HepG2 (cell line): ENCODE measurements around the gene MYO15A. TPM values are rescaled to one million over a fixed set of nuclear protein-coding genes. Genes with fewer than 3 reads are reported as not detected.

Experiments
- CEBPB ChIP-seq: IDR thresholded peaks from 2 replicates; pipeline ENCODE4 v1.6.1; 2011; ENCODE audit warnings: low read depth, low read length, improper control_type of control experiment, borderline replicate concordance
- CENPX ChIP-seq: sonication (generic); formaldehyde crosslinking; IDR thresholded peaks from 2 replicates; pipeline ENCODE4 v1.9.0; 2021; ENCODE audit warnings: mild to moderate bottlenecking, missing genetic modification reagents, moderate library complexity
- FOXO4 ChIP-seq: sonication (generic); formaldehyde crosslinking; conservative IDR thresholded peaks from 2 replicates; pipeline ENCODE4 v1.8.1; 2023; ENCODE audit warnings: missing genetic modification reagents
- HNRNPL ChIP-seq: fragments of 200-400 bp; formaldehyde crosslinking; IDR thresholded peaks from 2 replicates; pipeline ENCODE4 v1.6.1; 2017; ENCODE audit warnings: mild to moderate bottlenecking, low read depth, low read length
- KDM2A ChIP-seq: sonication (generic); formaldehyde crosslinking; IDR thresholded peaks from 2 replicates; pipeline ENCODE4 v1.4.0; 2020; ENCODE audit warnings: low read depth, missing genetic modification reagents, borderline replicate concordance
- NCOR1 ChIP-seq: fragments of 200-600 bp; sonication (generic); IDR thresholded peaks from 2 replicates; pipeline ENCODE4 v1.7.0; 2017; ENCODE audit warnings: antibody characterized with exemption, low read length, borderline replicate concordance
- PREB ChIP-seq: sonication (generic); formaldehyde crosslinking; IDR thresholded peaks from 2 replicates; pipeline ENCODE4 v1.4.0; 2020; ENCODE audit warnings: missing genetic modification reagents
- SIN3A ChIP-seq: IDR thresholded peaks from 2 replicates; pipeline ENCODE4 v1.6.1; 2011; ENCODE audit warnings: low read depth, mild to moderate bottlenecking, control low read depth, low read length, borderline replicate concordance
- SP1 ChIP-seq, 2 experiments: fragments of 450-650 bp in 1 of 2; sonication (generic) in 1 of 2; formaldehyde crosslinking in 1 of 2; IDR thresholded peaks; 2 replicates each; pipeline versions ENCODE4 v1.4.0 to v1.6.1; 2016 to 2020; ENCODE audit warnings: missing genetic modification reagents in 1 of 2
- SP5 ChIP-seq: IDR thresholded peaks from 2 replicates; pipeline ENCODE4 v1.6.1; 2016; ENCODE audit warnings: low read depth, borderline replicate concordance
- WIZ ChIP-seq: sonication (generic); formaldehyde crosslinking; IDR thresholded peaks from 2 replicates; pipeline ENCODE4 v1.5.1; 2020; ENCODE audit warnings: mild to moderate bottlenecking, missing genetic modification reagents
- ZFP62 ChIP-seq: sonication (generic); formaldehyde crosslinking; IDR thresholded peaks from 2 replicates; pipeline ENCODE4 v1.4.0; 2020; ENCODE audit warnings: missing genetic modification reagents
- ZNF253 ChIP-seq: sonication (generic); formaldehyde crosslinking; IDR thresholded peaks from 2 replicates; pipeline ENCODE4 v1.8.0; 2022; ENCODE audit warnings: mild to moderate bottlenecking, missing genetic modification reagents, borderline replicate concordance
- ZNF329 ChIP-seq: sonication (generic); formaldehyde crosslinking; IDR thresholded peaks from 2 replicates; pipeline ENCODE4 v1.9.0; 2021; ENCODE audit warnings: low read depth, mild to moderate bottlenecking, missing genetic modification reagents
- ZNF441 ChIP-seq: sonication (generic); formaldehyde crosslinking; IDR thresholded peaks from 2 replicates; pipeline ENCODE4 v1.7.0; 2021; ENCODE audit warnings: missing genetic modification reagents, borderline replicate concordance
- ZNF737 ChIP-seq: sonication (generic); formaldehyde crosslinking; IDR thresholded peaks from 2 replicates; pipeline ENCODE4 v1.5.0; 2020; ENCODE audit warnings: missing genetic modification reagents, mild to moderate bottlenecking, borderline replicate concordance
- polyA plus RNA-seq, 8 experiments: library from polyadenylated mRNA; depleted of rRNA in 3 of 8; stranded (reverse) in 7 of 8; unstranded in 1 of 8; fragments of >200 nt; fragmentation: Illumina TruSeq in 4 of 8; extraction: Trizol in 4 of 8; gene quantifications; 2 replicates each; pipeline versions ENCODE4 v1.2.1 to v1.2.3, GENCODE V29; 2011 to 2016; ENCODE audit warnings: low read depth in 4 of 8, missing spikeins in 1 of 8, mixed read lengths in 1 of 8; ENCODE audit not compliant: insufficient read depth in 1 of 8
- total RNA-seq, 5 experiments: library from RNA; depleted of rRNA; stranded (reverse); fragments of >200 nt; fragmentation: Illumina TruSeq; extraction: Trizol; gene quantifications; 2 replicates each; pipeline ENCODE4 v1.2.3, GENCODE V29; 2016; ENCODE audit warnings: low read depth in 1 of 5
- TF ChIP-seq, protein P1 (sequence below): sonication (generic); formaldehyde crosslinking; IDR thresholded peaks from 2 replicates; pipeline ENCODE4 v1.4.0; 2020; ENCODE audit warnings: missing genetic modification reagents, mild to moderate bottlenecking, borderline replicate concordance
- TF ChIP-seq, protein P2 (sequence below): sonication (generic); formaldehyde crosslinking; IDR thresholded peaks from 2 replicates; pipeline ENCODE4 v1.4.0; 2020; ENCODE audit warnings: missing genetic modification reagents, borderline replicate concordance

The MYO15A gene
- total and polyA plus RNA-seq, 2 of the 13 experiments (the other 11 are each of a cell fraction or from before 2014, with no cell fraction given) = 0.07 to 0.20 TPM

DNA sequence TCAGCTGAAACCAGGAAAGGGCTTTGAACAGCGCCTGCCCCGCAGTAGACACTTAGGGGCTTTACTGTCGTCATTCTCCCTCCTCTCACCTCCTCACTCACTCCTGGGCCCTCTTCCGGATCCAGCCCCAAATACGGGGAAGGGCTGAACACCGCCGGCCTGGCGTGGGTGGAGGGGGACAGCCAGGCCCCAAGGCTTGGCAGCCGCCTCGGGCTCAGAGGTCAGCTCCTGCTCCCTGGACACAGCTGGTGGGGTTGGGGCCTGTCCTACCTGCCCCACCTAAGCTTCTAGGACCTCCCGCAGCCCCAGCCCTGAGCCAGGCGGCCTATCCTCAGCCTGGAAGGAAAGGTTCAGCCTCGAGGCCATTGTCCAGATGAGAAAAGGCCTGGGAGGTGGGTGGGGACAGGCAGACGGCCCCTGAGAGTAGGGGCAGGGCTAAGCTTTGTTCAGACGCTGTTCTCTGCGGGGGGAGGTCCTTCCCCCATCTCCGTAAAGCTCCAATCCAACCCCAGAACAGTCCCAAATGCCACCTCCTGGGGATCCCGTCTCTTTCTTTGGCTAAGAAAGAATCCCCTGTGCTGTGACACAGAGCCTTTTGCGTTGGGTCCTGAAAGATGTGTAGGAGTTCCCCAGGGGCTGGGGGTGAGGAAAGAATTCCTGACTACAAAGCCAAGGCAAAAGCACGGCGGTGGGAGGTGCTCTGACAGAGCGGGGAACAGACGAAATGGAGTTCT is 116.0 kb downstream of the MYO15A start (continued):
- no peak for TF ChIP-seq ZNF441 (CRISPR knock-in tag)
- TF ChIP-seq NCOR1 = no peak
- TF ChIP-seq HNRNPL = no peak
- TF ChIP-seq ZNF253 = no peak
- no peak for TF ChIP-seq WIZ (CRISPR knock-in tag)
- no peak for TF ChIP-seq ZFP62 (CRISPR knock-in tag)
- no peak for TF ChIP-seq SP1 (IDR thresholded peaks at IDR 0.05)
- TF ChIP-seq SP1 (CRISPR knock-in tag; IDR thresholded peaks at IDR 0.05) = 0 out of 2 replicates have a peak, but pooled peaks have one; percentile 44
- no peak for TF ChIP-seq SIN3A
- TF ChIP-seq, protein P1, sequence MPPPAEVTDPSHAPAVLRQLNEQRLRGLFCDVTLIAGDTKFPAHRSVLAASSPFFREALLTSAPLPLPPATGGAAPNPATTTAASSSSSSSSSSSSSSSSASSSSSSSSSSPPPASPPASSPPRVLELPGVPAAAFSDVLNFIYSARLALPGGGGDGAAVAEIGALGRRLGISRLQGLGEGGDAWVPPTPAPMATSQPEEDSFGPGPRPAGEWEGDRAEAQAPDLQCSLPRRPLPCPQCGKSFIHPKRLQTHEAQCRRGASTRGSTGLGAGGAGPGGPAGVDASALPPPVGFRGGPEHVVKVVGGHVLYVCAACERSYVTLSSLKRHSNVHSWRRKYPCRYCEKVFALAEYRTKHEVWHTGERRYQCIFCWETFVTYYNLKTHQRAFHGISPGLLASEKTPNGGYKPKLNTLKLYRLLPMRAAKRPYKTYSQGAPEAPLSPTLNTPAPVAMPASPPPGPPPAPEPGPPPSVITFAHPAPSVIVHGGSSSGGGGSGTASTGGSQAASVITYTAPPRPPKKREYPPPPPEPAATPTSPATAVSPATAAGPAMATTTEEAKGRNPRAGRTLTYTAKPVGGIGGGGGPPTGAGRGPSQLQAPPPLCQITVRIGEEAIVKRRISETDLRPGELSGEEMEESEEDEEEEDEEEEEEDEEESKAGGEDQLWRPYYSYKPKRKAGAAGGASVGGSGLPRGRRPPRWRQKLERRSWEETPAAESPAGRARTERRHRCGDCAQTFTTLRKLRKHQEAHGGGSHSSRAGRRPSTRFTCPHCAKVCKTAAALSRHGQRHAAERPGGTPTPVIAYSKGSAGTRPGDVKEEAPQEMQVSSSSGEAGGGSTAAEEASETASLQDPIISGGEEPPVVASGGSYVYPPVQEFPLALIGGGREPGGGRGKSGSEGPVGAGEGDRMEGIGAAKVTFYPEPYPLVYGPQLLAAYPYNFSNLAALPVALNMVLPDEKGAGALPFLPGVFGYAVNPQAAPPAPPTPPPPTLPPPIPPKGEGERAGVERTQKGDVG (CRISPR knock-in tag) = no peak
- TF ChIP-seq KDM2A (CRISPR knock-in tag) = no peak
- TF ChIP-seq, protein P2, sequence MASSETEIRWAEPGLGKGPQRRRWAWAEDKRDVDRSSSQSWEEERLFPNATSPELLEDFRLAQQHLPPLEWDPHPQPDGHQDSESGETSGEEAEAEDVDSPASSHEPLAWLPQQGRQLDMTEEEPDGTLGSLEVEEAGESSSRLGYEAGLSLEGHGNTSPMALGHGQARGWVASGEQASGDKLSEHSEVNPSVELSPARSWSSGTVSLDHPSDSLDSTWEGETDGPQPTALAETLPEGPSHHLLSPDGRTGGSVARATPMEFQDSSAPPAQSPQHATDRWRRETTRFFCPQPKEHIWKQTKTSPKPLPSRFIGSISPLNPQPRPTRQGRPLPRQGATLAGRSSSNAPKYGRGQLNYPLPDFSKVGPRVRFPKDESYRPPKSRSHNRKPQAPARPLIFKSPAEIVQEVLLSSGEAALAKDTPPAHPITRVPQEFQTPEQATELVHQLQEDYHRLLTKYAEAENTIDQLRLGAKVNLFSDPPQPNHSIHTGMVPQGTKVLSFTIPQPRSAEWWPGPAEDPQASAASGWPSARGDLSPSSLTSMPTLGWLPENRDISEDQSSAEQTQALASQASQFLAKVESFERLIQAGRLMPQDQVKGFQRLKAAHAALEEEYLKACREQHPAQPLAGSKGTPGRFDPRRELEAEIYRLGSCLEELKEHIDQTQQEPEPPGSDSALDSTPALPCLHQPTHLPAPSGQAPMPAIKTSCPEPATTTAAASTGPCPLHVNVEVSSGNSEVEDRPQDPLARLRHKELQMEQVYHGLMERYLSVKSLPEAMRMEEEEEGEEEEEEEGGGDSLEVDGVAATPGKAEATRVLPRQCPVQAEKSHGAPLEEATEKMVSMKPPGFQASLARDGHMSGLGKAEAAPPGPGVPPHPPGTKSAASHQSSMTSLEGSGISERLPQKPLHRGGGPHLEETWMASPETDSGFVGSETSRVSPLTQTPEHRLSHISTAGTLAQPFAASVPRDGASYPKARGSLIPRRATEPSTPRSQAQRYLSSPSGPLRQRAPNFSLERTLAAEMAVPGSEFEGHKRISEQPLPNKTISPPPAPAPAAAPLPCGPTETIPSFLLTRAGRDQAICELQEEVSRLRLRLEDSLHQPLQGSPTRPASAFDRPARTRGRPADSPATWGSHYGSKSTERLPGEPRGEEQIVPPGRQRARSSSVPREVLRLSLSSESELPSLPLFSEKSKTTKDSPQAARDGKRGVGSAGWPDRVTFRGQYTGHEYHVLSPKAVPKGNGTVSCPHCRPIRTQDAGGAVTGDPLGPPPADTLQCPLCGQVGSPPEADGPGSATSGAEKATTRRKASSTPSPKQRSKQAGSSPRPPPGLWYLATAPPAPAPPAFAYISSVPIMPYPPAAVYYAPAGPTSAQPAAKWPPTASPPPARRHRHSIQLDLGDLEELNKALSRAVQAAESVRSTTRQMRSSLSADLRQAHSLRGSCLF (CRISPR knock-in tag) = no peak
- no peak for TF ChIP-seq FOXO4 (CRISPR knock-in tag)
- no peak for TF ChIP-seq CENPX (CRISPR knock-in tag)
- no peak for TF ChIP-seq PREB (CRISPR knock-in tag)
- TF ChIP-seq ZNF329 = no peak
- TF ChIP-seq SP5 (CRISPR knock-in tag) = no peak
- TF ChIP-seq CEBPB = no peak
- TF ChIP-seq ZNF737 (CRISPR knock-in tag) = no peak
